Endothelial cell of hepatic sinusoid (primary cell): ENCODE measurements around the gene METTL3.

Source experiments
- in situ Hi-C: cut with HindIII; loops from 2 replicates; pipeline ENCODE4 v1.10.0; 2017; ENCODE audit warnings: low sequenced_read_pairs

The METTL3 gene

DNA sequence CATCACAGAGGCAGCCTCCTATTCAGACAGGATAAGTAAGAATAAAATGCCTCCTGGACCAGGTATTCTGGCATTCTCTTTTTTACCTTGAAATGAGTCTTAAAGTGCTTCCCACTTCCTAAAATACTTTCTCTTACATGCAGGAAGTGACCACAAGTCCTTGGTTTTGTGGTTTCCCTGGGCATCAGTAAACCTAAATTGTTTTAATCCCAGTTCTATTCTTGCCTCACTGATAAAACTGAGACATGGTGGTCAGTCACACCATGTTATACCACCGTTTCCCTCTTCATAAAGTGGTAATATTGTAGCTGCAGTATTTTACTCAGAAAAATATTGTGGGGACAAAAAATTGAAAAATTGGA is 16.2 kb upstream of the METTL3 start:
- in situ Hi-C loops, result no loop called here

DNA sequence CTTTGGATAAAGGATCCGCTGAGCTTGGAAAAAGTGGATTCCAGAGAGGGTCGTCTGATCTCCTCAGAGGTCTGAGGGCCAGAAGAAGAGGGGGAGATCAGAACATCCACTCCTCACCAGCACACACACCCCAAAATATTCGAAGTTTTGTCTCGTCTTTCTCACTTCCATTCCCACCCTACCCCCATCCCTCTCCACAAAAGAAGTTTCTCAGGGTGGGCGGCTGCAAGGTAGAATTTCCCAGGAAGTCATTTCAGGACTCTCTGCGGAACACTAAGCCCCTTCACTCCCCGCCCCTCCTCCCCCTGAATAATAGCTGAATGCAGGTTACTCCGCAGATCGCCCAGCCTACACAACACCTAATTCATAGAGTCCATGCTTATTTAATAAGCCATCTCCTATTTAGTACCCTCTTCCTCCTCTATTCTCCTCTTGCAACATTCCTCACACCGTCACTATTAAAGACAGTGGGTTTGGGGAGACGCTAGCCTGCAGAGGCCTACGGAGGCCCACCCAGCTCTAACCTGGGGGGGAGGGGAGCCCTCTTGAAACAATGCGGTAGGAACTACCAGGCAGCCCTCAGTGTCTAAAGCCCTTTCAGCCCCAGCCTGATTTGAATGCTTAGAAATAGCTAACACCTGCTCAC is 15.7 kb upstream of the METTL3 start:
- in situ Hi-C loops, result no loop called here

DNA sequence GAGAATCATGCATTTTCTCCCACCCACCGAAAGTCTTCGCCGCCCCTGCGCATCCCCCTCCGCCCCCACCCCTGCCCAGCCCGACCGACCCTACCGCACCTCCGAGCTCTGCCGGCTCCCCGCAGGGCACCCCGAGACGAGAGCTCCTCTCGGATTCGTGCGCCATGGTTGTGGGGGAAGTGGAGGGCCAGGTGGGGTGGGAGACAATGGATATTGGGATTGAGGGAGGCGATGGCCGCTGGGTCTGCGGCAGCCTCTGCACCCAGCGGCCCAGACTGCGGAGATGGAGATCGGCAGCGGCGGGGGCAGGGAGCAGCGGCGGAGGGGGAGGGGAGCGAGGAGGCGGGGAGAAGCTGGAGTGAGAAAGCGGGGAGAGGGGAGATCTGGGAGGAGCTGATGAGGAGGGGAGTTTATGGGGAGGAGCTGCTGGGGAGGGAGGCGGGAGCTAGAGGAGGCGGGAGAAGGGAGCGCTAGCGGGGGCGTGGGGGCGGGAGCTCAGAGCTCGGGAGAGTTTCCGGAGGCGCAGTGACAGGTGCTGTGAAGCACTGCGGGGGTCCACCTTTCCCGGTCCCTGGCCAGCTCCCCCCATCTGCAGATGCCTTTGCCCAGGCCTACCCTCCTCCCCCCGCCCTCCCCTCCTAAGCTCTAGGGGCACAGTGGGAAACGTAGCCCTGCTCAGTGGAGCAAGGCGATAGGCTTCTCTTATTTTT is 15.0 kb upstream of the METTL3 start, which contains the start of gene SALL2:
SALL2 (minus strand) TSS at position 385 of the 710 bp plus-strand sequence; CDS start at position 166, 219 bp downstream.
- in situ Hi-C loops, result no loop called here

DNA sequence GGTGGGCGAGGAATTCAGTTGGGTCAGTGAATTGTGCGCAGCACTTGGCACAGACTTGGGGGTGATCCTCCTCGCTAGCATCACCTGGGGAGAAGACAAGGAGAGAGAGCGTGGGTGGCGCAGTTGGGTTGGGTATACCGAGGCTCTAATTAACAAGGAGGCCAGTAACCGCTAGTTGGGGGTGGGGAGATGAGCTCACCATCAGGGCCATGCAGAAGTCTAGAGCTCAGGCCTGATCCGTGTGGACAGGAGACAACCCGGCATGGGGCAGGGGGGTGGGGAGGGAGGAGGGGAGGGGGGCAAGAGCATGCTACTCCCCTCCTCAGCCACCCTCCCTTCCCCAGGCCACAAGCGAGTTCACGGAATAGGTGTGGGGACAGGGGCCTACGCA is 14.4 kb upstream of the METTL3 start:
- in situ Hi-C loops, result no loop called here

DNA sequence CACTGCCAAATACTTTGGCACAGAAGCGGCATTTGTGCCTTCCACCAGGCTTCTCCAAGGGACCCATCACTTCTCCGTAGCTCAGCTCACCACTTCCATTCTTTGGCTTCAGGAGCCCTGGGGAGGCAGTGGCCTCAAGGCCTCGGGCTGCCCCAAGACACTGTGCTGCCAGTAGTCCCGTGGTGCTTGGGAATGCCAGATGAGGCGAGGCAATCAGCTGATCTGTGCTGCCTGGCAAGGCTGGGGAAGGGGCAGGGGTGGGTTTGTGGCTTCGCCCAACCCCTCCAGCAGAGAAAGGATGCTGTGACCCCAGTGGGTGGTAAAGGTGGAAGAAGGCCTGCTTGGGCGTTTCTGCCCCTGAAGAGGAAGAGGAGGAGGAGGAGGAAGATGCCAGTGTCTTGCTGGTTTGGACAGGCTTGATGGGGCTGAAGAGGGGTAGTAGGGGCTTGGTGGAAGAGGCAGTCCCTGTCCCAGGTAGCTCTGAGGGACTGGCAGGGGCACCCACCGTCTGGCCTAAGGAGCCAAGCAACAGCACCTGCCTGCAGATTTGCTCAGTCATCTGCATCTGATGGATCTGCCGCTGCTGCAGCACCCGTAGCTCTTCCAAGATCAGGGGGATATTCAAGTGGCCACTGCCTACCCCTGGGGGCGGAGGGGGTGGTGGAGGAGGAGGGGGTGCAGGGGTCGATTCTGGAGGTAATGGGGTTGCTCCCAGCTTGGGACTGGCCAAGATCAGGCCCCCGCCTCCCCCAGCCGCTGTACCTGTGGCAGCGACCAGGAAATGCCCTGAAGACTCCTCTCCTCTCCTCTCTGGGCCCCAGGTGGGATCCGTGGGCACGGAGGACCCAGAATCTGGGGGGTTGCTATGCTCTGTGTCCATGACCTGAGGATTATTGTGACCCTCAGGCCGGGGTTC is 13.7 kb upstream of the METTL3 start:
- in situ Hi-C loops, result no loop called here

DNA sequence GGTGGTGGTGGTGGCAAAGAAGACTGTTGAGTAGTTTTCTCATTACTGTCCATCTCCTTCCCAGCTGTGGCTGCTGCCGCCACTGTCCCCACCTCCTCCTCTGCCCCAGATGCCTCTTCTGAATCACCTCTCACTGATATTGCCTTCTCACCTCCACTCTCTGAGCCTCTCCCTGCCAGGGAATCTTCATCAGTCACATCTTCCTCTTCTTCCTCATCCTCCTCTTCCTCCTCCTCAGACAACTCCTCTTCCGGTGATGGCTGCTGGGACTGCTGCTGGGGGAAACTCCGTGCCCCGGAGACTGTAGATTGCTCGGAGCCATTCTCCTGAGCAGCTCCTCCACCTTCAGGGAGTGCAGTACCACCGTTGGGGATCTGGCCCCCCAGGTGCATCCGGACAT is 12.1 kb upstream of the METTL3 start:
- in situ Hi-C loops, result no loop called here

DNA sequence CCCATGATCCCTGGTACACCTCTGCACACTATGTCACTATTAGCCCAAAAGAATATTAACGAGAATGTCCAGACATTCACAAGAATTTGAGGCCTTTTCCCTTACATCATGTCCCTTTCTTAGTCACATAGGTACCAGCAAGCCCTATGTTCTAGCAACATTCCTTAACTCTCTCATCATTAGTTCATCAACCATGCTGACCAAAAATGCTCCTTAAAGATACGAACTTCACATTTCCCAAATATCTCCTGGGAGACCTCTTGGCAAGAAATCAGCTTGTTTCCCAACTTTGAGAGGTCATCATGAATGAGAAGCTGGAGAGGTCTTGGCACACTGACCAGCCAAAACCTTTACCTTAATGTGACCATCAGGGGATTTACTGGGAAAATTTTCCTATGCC is 10.4 kb upstream of the METTL3 start:
- in situ Hi-C loops, result no loop called here

DNA sequence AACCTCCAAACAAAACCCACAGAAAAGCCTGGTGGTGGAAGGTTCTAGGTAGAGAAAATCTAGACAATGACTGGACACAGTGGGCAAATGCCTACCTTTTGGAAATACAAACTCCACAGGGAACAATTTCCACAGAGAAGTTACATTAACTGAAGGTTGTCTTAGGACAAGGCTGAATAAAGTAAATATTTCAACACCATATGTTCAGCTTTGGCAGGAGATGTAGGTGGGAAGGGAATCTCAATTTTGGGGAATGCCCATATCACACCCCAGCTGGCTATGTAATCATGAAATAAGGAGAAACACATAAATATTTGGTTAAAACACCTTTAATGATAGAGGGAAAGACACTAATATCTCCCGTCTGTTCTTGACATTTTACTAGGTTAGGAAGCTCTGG is 9.6 kb upstream of the METTL3 start:
- in situ Hi-C loops, result no loop called here

DNA sequence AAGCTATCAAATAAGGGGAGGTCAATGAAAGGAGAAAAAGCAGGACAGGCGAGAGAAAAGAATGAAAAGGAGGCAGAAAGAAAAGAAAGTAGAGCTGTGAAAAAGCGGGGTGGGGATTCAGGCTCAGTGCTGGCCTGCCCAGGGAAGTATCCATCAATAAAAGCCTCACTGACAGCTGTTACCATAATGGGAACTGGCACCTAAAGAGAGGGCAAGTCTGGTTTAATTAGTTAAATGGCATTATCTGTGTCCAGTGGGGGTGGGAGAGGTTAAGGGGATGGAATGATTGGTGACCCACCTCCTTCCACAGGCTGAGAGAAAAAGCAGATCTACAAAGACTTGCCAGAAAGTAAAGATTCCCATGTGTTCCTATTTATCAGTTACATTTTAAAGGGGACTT is 7.6 kb upstream of the METTL3 start:
- in situ Hi-C loops, result no loop called here

DNA sequence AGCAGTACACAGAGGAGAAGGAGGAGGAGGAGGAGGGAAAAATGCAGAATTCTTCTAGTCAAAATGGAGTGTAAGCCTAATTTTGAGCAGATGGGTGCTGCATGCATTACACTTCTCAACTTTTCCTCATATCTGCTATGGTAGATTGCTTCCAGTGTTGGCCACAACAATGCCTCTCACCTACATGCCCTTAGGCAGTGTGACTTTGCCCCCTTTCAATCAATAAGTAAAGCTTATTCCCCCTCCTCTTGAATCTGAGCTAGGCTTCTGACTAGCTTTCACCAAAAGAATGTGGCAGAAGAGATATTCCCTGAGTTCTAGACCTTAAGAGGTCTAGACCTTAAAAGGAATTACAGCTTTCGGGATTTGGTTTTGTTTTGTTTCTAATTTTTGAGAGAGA is 3.2 kb upstream of the METTL3 start:
- in situ Hi-C loops, result loop anchor here (5.0 kb wide), 1 partner anchor 43 kb away; no protein-coding TSS in a partner anchor

DNA sequence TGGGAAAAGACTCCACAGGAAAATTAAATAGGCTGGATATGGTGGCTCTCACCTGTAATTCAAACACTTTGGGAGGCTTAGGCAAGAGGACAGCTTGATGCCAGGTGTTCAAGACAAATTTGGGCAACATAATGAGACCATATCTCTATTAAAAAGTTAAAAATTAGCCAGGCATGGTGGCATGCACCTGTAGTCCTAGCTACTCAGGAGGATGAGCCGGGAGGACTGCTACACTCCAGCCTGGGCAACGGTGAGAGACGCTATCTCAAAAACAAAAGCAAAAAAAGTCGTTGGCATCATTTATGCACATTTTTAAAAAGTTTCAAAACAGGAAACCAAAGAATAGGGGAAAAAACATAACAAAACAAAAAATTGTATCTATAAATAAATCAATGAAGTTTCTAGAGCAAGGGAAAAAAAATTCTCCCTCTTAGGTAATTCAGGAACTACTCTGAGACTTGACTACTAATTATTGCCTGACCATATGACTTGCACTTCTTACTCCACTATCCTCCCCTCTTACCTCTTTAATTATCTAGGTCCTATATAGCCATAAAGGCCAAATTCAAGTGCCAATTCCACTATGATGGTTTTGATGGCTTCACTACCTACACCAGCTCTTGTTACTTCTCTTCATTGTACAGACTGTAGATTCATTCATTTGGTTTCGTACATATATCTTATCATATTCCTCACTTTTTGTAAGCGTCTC is 1.6 kb downstream of the METTL3 start:
- in situ Hi-C loops, result loop anchor here (5.0 kb wide), 1 partner anchor 48 kb away; no protein-coding TSS in a partner anchor

DNA sequence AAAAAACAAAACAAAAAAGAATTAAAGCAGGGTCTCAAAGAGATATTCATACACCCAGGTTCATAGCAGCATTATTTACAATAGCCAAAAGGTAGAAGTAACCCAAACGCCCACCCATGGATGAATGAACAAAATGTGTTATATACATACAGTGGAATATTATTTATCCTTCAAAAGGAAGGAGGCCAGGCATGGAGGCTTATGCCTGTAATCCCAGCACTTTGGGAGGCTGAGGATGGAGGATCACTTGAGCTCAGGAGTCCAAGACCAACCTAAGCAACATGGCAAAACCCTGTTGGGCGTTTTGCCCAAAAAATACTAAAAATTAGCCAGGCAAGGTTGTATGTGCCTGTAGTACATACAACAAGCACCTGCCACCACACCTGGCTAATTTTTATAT is 4.6 kb downstream of the METTL3 start:
- in situ Hi-C loops, result no loop called here

DNA sequence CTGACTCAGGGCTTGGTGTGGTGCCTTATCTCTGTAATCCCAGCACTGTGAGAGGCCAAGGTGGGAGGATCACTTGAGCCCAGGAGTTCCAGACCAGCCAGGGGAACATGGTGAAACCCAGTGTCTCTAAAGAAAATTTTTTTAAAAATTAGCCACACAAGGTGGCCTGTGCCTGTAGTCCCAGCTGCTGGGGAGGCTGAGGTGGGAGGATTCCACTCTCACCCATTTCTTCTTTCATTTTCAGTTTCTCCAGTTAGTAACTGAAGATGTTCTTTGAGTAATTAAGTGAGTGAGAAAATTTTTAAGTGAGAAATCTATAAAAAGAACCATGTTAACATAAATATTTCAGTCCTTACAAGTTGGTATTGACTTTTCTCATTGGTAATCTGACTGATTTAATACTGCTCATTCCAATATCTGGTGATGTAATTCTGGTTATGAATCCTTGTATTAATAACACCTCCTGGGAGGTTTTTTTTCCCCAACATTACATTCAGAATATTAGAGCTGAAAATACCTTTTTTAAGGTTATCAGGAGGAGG is 6.1 kb downstream of the METTL3 start:
- in situ Hi-C loops, result no loop called here

DNA sequence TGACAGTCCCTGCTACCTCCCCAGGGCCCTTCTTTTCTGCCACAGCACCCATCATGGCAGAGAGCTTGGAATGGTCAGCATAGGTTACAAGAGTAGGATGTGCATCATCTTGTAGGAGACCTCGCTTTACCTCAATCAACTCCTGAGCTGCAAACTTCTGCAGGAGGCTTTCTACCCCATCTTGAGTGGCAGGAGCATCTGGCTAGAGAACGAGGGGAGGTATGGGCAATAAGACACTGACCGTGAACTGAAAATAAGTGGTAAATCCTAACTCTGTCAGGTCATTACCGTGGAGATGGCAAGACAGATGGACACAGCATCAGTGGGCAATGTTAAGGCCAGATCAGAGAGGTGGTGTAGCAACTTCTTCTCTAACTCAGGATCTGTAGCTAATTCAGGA is 7.8 kb downstream of the METTL3 start:
- in situ Hi-C loops, result no loop called here

DNA sequence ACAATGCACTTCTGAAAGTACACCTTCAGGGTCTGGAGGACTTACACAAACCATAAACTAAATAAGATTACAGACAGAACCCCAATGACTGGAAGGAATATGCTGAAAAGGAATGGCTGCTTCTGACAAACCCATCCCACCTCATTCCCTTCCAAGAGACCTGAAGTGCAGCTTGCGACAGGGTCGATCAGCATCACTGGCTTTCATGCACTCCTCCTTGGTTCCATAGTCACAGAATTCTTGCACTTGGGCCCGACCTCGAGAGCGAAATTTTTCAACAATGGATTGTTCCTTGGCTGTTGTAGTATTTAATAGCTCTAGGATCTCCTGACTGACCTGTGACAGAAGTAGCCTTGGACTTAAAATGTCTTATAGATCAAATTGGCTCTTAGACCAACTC is 9.6 kb downstream of the METTL3 start:
- in situ Hi-C loops, result no loop called here

DNA sequence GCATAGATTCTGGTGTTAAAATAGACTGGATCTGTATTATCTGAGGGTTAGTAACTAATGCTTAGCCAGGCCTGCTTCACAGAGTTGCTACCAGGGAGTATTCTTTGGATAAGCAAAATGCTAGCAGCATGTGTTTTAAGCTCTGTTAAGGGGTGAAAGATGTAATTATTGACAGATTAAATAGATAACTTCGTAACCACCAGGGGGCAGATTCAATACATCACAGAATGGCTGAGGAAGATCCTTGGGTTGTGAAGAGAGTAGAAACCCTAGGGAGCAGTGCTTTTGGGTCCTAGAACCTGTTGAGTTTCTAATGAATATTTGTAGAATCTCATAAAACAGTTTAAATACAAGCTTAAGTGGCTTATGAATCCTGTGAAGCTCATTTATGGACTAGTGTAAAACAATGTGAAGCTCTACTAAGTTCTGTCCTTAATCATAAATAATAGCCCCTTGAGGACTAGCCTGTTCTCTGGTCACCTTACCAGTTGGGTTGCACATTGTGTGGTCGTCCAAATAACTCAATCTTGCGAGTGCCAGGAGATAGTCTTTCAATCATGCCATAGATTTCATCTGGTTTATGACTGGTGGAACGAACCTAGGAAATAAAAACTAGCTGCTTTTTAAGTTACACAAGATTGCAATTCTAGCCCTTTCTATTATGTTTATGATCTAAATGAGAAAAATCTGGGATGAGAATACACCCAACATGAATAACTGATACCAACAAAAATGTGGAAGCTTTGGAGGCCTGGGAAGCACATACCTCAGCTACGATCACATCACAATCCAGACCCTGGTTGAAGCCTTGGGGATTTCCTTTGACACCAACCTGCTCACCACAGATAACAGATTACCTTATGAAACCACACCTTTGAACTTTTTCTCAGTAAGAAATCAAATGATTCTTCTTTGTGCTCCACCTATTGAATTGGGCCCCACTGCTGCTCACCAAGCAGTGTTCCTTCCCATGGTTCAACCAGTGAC is 12.3 kb downstream of the METTL3 start:
- in situ Hi-C loops, result no loop called here

DNA sequence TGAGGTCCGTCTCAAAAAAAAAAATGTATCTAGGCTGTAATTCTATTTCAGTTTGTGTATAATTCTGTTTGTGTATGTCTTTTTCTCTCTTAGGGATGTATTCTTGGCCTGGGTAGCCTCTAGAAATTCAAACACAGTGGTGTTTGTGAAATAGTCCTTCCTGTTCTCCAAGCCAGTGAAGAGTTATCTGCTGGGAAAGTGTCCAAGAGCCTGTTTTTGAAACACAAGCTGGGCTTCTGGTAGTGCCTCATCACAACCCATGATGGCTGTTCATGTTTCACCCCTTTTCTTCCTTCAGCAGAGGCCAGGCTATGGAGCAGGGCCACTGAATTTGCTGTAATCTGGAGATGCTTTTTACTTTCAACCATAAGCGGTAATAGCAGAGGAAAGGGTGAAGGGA is 14.7 kb downstream of the METTL3 start:
- in situ Hi-C loops, result no loop called here

DNA sequence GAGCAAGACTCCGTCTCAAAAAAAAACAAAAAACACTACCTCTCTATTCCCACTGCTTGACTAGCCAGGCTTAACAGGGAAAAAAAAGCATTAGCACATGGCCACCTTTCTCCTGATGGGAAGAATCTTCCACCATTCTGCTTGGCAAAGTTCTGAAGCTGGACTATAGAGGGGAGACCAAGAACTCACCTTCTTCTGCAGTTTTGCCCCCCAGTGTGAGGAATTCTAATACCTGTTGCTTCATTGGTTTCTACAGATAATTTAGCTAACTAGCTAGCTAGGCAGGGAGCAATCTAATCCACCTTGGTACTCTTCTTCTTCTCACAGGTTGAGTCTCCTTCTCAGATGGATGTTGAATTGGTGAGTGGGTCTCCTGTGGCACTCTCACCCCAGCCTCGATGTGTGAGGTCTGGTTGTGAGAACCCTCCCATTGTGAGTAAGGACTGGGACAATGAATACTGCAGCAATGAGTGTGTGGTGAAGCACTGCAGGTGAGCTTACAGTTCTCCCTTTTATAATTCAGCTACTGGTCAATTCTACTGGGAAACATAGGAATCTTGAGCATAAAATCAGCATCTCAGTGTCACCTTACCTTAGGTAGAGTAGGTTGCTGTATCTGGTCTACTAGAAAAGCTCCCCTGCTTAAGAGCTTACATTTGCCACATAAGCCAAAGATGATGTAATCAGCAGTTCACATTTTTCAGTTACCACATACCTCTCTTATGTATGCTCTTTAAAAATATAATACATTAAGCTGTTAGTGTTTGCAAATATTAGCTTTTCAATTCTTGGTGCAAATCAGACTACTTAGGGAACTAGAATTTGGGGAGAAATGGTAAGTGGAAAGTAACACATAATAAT is 16.0 kb downstream of the METTL3 start:
- in situ Hi-C loops, result no loop called here
